SKM-1 treated with dmso at 0.1 percent for 144 hours (cell line): Measurements from ENCODE around the gene UBASH3B.
"Not testable (repeated sequence)": the region's sequence is repeated elsewhere in the genome, so short reads cannot be mapped to it uniquely, and the experiment has no call there.

Experiments used
- DNase-seq: peaks from one replicate; lab custom pipeline; 2025; ENCODE audit not compliant: unreplicated experiment; lab: John Stamatoyannopoulos, UW

The UBASH3B gene

DNA sequence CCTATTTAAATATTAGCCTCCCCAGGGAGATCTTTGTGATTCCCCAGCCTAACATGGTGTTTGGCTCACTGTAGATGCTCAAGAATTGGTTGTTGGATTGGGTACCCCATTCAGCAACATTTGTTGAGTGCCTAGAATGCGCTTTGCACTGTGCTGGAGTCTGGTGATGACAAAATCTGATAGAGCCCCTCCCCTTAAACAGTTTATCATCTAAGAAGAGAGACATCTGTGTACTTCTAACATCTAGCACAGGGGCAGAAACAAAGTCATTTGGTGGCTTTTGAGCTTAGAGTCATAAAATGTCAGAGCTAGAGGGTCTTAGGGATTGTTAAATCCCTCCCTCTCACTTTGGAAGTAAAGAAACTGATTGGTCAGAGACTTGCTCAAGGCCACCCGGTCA, 73.0 kb downstream of the UBASH3B start:
- DNase-seq, result no peak

DNA sequence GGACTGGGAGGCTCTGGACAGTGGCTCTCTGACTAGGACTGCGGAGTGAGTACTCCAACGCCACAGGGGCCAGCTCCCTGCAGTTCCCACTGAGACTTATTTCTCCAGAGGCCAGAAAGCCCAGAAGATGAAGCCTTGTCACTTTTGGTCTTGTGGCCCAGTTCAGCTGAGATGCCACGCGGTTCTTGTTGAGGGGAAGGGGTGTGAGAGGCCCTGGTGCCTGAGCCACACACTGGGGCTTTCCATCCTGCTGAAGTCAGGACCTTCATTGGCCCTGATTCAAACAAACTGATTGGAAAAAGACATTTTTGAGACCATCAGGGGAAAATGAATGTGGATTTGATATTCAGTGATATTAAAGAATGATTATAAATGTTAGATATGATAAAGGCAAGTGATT, 73.6 kb downstream of the UBASH3B start:
- DNase-seq, result no peak

DNA sequence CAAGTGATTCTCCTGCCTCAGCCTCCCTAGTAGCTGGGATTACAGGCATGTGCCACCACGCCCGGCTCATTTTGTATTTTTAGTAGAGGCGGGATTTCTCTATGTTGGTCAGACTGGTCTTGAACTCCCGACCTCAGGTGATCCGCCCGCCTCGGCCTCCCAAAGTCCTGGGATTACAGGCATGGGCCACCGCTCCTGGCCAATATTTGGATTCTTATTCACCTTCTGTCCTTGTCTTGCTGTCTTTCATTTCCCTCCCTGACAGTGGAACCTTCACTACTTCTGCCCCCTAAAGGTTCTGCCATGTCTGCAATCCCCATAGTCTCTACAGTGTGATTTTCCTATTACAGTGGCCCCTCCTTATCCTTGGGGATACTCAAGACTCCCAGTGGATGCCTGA, 75.2 kb downstream of the UBASH3B start:
- DNase-seq, result not testable (repeated sequence)

DNA sequence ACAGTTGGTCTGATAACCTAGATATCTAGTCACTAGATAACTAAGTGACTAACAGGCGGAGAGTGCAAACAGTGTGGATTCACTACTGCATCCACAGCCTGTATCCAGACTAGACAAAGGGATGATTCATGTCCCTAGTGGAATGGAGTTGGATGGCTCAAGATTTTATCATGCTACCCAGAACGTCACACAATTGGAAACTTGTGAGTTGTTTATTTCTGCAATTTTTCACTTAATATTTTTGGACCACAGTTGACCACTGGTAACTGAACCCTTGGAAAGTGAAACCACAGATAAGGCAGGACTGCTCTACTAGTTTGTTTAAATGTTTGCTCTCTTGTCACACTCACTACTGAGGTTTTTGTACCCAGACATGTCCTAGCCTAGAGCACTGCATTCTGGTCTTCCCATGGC, 76.0 kb downstream of the UBASH3B start:
- DNase-seq, result no peak

DNA sequence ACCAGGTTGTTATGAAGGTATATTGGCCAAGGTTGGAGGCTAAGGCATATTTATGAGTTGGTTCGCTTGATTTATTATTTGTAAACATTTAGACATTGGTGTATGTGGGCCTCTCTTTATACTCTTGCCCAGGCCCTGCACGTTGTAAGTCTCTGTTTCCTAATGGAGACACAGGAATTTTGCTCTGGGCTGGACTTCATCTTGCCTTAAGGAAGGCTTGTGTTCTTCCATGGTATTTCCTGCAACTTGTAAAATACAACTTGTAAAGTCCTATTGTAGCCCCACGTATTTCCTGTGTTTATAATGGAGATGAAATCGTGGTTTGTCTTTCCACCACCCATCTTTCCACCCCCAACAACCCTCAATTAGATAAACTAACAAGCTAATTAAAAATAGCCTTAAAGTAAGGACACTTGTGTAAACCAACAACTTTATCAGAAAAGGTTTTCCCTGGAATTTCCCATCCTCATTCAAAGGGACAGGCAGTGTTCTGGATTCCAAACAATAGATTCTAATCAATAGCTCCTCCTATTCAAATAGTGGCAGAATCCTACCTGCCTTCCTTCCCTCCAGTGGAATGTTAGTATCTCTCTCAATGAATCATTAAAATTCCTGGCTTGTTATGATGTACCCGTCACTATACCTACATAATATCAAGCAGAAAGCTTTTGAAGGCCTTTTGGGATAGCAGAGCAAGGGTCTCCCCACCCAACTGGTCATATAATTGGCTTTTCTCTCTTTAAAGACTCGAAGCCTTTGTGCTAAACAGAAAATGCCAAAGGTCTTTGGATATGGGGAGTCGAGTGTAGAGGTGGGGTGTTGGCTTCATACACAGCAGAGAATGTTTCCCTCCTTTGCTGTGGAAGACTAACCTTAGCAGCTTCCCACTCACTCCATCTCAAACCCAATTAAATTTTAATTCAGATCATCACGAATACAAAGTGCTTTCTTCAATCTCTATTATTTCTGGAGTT, 77.1 kb downstream of the UBASH3B start:
- DNase-seq, result no peak

DNA sequence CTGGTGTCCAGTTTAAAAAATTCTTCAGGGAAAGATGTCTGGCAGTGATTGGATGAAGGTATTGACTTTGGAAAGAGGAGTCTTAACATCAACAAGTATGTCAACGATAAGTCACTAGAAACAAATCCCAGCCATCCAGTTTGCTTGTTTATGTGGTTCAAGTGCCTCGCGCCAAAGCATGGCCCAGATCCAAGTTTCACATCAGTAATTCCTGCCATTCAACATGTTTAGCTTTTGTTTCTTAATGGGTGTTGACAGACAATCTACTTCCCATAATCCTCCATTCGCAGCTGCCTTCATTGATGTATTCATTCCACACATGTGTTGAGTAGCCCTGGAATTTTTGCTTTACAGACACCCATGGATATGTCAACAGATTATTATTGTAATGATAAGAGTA, 77.8 kb downstream of the UBASH3B start:
- DNase-seq, result no peak

DNA sequence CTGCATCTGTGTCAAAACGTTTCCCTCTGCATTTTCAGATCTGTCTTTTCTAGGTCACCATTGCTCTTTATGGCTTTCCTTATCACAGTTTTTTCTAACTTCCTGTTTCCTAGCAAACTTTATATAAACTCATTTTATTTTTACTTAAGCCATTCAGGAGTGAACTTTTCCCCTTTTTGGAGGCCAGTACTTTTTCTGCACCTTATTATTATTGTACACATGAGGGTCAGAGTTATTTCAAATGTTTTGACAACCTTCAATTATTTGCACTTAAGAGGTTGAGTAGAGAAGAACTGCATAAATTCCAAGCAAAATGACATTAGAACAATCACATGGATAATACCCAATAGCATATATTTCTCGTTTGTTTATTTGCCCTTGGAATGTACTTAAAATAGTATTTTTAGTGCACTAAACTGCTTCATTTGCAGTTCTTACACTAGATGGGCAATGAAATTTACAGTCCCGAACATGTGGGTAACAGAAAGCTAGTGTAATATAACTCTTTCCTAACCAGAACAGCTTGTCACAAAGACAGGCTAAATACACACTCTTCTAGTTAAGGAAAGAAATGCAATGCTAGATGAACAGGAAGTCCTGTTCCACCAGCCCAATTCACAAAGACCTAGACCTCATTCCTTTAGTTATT, 79.5 kb downstream of the UBASH3B start:
- no peak for DNase-seq

DNA sequence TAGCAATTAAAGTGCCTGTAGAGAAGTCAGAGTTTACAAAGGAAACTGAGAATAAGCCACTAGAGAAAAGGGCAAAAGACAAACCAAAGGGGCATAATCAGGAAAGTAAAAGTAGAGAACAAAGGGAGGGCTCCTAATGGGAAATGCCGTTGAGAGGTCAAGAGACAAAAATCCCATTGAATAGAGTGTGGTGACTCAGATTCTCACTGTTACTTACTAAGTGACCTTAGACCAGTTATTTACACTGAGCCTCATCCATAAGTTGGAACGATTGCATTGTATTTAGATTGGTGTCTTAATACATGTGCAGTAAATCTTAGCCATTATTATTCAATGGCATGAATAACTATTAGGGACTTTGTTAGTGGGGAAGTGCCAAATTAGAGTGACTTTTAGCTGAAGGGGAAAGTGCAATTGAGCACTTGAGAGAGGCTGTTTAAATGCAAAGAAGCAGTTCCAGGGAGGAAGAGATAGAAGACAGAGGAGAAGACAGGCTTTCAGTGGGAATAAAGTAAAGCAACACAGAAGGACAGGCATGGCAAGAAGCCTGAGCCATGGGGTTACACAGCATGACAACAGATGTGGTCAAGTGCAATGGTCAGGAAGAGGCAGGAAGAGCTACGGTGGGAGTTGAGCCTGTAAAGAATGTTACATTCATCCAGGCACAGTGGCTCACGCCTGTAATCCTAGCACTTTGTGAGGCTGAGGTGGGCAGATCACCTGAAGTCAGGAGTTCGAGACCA, 82.6 kb downstream of the UBASH3B start:
- no peak for DNase-seq

DNA sequence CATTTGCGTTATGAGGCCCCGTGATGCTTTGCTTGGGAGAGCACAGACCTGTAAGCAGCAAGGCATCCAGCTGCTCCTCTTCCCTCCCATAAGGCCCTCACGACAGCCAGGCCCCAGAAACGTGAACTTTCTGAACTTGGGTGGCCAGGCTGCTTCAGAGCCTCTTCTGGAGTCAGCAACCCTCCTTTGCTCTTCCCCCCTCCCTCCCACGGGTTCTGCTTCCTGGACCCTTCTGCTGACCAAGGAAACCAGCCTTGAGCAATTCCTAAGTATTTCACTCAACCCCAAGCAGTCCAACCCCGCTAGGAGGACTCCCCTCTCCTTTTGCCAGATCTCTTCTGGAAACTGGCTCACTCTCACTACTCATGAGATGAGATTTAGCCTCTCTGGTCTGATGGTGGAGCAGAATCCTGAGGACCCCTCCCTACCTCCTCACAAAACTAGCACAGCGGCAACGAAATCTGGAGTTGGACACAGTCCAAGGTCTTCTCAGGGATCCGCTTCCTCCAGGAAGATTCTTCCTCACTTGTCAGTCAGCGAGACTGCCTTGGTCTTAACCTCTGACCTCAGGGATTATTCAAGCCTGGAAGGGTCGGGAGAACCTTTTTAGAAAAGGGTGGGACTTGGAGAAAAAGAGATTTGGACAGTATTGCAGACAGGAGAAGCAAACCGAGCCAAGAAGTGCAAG, 86.2 kb downstream of the UBASH3B start:
- DNase-seq, result peak; percentile 41

DNA sequence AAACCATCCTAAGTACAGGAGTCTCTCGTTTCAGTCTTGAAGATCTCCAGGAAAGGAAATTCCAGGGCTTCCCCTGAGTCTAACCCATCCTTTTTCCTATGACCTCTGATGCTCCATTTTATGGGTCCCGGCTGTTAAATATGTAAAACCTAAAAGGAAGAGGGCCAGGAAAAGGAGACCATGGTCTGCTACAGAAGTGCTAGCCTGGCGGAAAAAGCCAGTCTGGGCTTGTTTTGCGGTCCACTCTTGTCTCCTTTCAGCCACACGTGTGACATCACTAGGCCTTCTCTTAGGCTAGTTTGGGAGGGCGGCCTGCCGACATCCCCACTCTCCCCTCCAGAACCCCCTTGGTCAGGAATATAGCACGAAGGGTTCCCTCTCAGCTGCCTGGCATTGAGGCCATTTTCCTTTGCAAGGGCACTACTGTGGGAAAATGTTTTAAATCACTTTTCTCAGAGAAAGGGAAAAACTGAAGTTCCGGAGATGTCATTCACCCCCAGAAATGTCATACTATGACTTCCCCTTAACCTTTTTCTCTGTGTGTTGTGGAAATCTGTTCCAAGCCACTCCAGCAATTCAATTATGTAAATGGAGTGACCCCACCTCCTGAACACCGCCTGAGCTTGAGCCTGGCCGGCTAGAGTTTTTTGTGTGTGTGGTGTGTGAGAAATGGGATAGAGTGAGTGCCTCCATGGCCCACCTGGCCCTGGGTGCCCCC, 86.9 kb downstream of the UBASH3B start:
- DNase-seq, result no peak

DNA sequence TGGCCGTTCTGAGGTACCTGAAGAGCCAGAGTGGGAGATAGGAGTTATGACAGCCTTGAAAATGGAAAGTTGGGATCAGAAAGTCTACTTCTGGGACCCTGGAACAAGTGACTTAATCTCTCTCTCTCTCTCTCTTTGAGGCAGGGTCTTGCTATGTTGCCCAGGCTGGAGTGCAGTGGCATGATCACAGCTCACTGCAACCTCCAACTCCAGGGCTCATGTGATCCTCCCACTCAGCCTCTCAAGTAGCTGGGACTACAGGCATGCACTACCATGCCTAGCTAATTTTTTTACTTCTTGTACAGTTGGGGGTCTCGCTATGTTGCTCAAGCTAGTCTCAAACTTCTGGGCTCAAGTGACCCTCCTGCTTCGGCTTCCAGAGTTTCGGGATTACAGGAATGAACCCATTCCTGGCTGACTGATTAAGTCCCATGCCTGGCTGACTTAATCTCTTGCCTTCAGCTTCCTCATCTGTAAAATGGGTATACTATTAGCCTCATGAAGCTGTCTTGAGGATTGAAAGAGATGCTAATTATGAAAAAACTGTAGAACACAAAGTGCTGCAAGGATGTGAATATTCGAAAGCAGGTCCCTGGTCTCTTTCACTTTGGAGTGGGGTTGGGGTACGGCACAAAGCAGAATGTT, 87.7 kb downstream of the UBASH3B start:
- no peak for DNase-seq

DNA sequence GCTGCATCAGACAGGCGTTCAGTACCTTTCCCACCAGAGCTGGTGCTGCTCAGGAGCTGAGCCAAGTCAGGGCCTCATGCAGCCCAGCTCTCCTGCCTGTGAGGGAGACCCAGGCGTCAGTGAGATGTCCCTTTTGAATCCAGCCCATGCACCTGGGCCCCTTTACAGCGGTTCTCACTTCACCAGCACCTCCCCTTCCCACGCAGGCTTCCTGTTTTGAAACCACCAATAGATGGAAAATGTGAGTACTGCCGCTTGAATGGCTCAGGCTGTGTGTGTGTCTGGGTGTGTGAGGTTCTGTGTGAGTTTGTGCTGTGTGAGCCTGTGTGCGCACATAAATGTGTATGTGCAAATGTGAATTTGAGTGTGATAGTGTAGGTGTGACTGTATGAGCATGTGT, 88.4 kb downstream of the UBASH3B start:
- DNase-seq, result peak; percentile 79

DNA sequence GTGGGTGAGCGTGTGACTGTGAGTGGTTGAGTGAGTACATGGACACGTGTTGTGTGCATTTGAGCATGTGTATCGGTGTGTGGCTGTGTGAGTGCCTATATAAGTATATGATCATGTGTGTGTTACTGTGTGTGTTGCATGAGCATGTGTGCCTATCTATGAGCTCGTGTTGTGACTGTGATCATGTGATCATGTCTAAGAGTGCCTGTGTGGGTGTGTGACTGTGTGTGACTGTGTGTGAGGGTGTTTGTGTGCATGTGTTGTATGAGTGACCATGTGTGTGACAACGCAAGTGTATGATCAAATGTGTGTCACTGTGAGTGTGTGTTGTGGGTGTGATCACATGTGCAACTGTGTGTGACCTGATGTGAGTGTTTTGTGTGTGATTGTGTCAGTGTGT, 88.8 kb downstream of the UBASH3B start:
- DNase-seq, result no peak

DNA sequence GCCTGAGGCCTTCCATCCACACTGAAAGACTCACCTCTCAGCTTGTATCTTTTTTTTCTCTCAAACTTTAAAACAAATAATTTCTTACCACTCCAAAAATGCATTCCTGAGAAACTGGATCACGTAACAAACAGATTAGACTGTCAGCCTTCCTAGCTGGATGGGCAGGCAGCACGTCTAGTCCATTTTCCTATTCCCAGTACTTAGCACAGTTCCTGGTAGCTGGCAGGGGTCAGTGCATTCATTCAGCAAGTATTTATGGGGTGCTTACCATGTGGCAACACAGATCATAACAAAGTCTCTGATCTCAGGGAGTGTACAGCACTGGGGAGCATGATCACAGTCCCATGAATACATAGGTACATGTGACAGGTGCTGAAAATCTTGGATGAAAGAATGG, 89.6 kb downstream of the UBASH3B start:
- DNase-seq, result no peak

DNA sequence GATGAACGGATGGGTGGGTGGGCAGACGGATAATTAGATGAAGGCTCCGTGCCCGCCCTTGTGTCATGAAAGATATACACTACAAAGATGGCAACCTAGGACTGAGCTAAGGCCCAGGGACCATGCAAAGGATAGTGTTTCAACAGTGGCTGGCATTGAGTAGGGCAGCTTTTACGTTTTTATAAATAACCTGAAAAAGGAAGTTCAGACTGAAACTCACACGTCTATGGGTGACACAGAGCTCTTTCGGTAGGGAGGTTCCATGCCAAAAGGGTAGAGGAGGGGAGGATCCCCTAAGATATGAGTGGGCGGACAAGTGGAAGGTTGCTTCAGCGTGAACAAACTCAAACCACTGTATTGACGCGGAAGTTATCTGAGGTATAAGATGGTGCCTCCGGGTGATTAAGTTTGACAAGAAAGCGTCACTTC, 90.5 kb downstream of the UBASH3B start:
- DNase-seq, result peak; percentile 42

DNA sequence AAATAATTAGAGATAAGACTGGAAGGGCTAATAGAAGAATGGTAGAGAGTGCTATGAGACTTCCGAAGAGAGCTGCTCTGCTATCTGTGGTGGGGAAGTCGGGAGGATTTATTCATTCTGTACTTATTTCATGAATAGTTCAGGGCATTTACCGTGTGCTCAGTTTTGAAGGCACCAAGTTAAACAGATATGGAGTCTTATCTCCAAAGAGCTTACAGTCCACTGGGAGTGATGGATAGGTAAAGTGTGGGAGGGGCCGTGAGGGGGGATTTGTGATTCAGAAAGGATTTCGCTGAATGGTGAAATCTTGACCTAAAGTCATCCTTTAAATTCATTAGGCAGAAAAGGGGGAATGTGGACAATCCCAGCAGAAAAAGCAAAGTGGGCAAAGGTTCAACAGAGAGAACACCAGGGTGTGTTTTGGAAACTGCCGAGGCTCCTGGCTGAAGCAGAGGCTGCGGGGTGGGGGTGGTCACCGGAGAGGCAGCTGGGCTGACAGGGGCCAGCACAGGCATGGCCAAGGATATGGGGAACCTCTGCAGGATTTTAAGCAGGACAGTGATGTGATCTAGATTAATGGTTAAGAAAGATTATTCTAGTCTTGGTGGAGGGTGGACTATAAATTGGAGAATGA, 91.2 kb downstream of the UBASH3B start:
- no peak for DNase-seq

DNA sequence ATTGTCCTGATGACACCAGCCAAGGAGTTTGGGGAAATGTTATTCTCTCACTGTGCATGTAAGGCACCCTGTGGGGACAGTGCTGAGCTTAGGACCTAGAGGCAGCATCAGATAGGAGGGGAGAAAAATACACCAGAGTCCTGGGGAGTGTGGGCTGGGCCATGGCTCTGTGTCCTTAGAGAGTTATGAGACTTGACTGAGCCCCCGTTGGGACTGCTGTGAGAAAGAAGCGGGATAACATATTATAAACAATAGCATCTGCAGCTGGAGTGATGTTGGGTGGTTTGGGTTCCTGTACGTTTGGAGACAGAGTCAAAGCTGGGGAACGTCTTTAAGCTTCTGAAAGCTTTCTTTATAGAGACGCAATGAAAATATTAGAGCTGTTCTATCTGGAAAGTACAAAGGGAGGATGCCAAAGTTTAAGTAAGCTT, 91.8 kb downstream of the UBASH3B start:
- no peak for DNase-seq

DNA sequence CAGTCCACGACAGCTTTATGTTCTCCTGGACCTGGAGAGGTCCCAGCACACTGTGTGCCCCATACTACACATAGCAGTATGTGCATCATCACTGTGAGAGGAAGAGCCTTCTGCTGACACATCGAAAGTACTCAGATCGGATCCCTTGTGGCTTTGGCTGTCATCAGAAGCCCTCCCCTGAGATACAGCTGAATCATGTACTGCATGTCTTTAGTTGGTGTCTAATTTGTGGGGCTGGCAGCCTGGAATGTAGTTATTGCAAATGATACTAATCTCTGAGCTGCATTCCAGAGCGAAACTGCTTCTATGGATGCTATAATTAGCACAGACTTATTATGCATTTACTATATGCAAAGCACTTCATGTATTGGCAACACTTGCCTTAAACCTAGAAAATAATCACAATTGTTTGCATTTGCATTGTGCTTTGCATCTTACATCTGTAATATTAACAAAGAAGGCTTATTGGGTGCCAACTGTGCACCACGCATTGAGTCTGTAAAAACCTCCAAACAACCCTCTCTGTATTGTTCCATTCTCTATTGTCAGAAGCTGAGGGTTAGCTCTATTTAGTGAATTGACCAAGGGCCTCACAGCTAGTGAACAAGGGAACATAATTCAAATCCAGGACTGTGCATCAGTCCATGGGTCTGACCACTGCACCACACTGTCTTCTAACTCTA, 93.6 kb downstream of the UBASH3B start:
- DNase-seq, result peak; percentile 46

DNA sequence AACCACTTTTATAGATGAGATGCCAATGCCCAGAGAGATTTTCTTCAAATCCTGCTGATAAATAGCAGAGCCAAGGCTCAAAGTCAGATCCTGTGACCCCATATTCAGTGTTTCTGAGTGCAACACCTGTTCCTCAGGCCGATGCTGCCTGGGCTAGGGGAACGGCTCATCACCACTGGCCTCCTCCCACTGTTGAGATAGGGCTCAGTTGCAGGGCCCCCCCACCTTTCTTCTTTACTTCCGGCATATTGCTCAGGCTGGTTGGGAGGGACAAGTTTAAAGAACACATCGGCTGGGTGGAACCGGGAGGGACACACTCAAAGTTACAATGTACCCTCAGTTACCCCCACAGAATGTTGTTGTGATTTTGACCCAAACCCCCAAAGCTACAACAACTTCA, 94.5 kb downstream of the UBASH3B start:
- DNase-seq, result no peak
